Choroid plexus epithelial cell (primary cell): Measurements from ENCODE around the gene RPE.

Experiments used
- DNase-seq: peaks from one replicate; pipeline ENCODE4 v3.0.0-alpha.2; 2010; ENCODE audit warnings: low read depth
- H3K4me3 ChIP-seq: 2 replicates; pipeline ENCODE4 v1.5.1; 2011; ENCODE audit warnings: low read depth, mild to moderate bottlenecking, control low read depth, low read length, moderate library complexity
- TF ChIP-seq, protein P1 (sequence below): conservative IDR thresholded peaks from 2 replicates; pipeline ENCODE4 v1.5.1; 2011; ENCODE audit warnings: low read depth, mild to moderate bottlenecking, control low read depth, inconsistent platforms, low read length, moderate library complexity

The RPE gene

DNA sequence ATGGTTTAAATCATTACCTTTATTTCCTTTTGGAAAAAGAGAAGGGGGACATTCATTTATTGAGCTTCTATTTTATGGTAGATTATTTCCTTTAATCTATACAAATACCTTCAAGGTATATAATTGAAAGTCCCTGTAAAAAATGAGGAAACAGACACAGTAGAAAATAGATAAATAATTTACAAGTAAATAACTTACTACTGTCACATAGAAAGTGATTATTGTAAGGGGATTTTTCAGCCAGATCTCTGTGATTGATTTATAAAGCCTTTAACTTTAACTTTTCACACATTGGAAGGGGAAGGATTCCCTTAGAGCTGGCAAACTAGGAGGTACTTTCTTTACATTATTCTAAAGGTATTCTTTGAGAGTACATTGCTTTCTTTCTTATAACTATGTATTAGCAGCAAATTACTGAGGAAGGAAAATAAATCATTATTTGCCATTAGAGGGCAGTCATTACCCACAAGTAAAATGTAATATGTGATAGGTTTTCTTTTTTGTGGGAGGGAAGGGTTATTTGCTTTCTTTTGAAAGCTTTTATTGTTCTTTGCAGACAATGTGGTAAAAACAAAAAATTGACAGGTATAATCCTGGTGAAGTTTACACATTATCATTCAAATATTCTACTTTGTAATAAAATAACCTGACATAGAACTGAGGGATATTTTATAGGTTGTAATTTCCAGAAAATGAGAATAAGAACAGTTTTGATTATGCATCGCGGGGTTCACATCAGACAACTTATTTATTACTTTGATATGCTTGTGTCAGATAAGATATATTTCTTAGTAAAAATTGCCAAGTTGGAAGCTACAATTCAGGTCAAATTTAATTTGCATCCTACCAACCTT is 24.8 kb upstream of the RPE start:
- TF ChIP-seq, protein P1, sequence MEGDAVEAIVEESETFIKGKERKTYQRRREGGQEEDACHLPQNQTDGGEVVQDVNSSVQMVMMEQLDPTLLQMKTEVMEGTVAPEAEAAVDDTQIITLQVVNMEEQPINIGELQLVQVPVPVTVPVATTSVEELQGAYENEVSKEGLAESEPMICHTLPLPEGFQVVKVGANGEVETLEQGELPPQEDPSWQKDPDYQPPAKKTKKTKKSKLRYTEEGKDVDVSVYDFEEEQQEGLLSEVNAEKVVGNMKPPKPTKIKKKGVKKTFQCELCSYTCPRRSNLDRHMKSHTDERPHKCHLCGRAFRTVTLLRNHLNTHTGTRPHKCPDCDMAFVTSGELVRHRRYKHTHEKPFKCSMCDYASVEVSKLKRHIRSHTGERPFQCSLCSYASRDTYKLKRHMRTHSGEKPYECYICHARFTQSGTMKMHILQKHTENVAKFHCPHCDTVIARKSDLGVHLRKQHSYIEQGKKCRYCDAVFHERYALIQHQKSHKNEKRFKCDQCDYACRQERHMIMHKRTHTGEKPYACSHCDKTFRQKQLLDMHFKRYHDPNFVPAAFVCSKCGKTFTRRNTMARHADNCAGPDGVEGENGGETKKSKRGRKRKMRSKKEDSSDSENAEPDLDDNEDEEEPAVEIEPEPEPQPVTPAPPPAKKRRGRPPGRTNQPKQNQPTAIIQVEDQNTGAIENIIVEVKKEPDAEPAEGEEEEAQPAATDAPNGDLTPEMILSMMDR = peak; percentile 54
- no peak overlapping the region for H3K4me3 ChIP-seq
- DNase-seq = peak; percentile 70

DNA sequence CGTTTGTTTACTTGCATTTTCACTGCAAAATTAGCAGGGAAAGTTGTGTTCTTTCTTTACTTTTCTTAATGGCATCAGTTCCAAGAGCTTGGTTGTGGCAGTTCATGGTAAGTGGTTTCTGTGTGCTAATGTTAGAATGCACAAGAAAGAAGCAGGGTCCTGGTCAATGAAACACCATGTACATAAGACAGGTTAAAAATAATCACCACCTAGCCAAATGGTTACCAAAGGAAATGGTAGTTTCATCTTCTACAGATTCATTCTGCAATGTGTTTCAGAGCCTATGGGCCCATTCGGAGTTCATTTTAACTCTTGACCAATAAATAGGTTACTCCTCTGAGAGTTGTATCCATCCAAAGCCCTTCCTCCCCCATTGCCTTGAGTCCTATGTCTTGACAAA is 18.1 kb upstream of the RPE start:
- no peak for DNase-seq
- TF ChIP-seq, protein P1 = no peak
- H3K4me3 ChIP-seq = no peak overlapping the region

DNA sequence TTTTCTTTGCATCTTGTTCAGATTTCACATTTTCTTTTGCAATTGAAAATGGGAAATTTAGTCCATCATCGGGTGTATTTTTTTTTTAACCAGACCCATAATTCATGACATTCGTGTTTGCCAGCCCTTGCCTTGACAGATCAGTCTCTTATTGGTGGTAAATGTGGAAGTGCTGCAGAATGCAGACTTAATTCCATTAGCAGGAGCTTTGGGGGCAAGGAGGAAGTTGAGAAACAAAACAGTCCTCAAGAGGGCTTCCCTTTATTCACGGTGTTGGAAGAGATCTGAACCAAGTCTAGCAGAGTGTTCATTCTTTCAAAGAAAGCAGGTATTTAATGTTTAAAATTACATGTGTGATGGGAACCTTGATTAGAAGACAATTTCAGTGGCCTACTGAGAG is 16.6 kb upstream of the RPE start:
- TF ChIP-seq, protein P1 = no peak
- no peak overlapping the region for H3K4me3 ChIP-seq
- DNase-seq = no peak

DNA sequence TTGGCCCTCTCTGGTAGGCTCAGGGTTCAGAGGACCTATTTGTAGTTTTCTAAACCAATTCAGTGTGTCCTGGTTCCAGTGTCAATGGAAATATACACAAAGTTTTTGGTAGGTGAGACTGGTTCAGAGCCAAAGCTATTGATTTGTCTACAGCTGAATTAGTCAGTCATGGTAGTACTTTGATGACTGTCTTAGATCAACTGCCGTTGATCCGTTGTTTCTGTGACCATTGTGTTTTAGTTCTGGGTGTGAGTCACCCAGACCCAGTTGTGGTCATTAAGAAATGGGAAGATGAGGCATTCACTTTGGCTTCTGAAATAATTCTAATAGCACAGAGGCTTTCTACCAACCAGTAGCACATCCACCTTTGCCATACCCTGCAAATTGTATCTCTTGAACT is 16.0 kb upstream of the RPE start:
- DNase-seq = no peak
- TF ChIP-seq, protein P1 = no peak
- no peak overlapping the region for H3K4me3 ChIP-seq

DNA sequence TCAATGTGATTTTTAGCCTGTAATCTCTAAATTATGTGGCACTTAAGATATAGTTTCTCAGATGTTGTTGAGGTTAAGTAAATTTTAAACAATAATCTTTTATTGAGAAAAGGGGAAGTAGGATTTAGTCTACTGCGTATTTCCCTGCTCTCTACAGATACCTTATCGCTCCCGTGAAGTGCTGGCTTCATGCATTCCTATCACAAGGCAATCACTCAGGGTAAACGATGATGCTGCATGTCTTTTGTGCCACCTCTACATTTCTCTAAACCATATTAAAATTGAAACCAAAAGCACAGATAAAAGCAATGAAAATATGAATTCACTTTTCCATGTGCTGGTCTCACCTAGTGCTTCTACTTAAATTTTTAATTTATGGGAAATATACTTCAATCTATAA is 14.4 kb upstream of the RPE start:
- TF ChIP-seq, protein P1 = no peak
- H3K4me3 ChIP-seq = no peak overlapping the region
- no peak for DNase-seq

DNA sequence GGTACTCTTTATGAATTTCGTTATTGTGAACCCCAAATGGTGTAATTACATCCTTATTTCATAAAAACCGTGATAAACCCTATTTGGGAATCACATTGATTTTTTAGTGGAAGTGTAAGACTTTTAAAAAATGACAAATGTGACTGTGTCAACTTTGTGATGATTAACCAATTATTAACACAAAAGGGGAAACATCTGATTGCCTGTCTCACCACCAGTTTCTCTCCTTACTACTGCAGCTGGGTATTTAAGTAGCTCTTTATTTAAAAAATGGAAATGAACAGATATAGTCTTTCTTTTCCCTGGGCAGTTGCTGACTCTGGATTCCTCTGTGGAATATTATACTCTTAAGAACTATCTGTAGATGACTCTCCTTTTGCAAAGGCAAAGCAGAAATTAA is 11.6 kb upstream of the RPE start:
- TF ChIP-seq, protein P1 = no peak
- H3K4me3 ChIP-seq = no peak overlapping the region
- no peak for DNase-seq

DNA sequence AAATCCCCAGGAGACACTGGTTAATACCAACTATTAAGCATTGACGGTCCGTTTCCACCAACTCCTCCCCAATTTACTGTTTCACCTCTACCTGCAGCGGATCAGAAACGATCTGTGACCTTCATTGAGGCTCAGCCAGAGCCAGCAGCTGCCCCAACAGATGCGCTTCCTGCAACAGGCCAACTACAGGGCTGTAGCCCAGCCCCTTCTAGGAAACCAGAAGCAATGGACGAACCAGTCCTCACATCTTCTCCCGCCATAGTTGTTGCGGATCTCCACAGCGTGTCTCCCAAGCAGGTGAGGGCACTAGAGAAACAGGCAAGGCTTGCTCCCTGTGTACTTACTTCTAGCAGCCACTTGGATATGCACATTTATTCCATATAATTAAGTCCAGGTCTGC is 8.5 kb upstream of the RPE start:
- no peak for DNase-seq
- no peak overlapping the region for H3K4me3 ChIP-seq
- TF ChIP-seq, protein P1 = no peak
